WTC11 (cell line): ENCODE results near the gene HCRTR1.

Experiments
- ATF1 ChIP-seq: sonication (generic); formaldehyde crosslinking; IDR thresholded peaks from 2 replicates; pipeline ENCODE4 v1.8.1; 2023; ENCODE audit warnings: mild to moderate bottlenecking, moderate library complexity, missing genetic modification reagents
- CBFB ChIP-seq: sonication (generic); formaldehyde crosslinking; IDR thresholded peaks from 2 replicates; pipeline ENCODE4 v1.8.1; 2022; ENCODE audit warnings: mild to moderate bottlenecking, low read depth, missing genetic modification reagents
- CREB1 ChIP-seq: sonication (generic); formaldehyde crosslinking; IDR thresholded peaks from 2 replicates; pipeline ENCODE4 v1.8.0; 2023; ENCODE audit warnings: mild to moderate bottlenecking, missing genetic modification reagents
- ESRRA ChIP-seq: sonication (generic); formaldehyde crosslinking; IDR thresholded peaks from 2 replicates; pipeline ENCODE4 v1.8.1; 2022; ENCODE audit warnings: mild to moderate bottlenecking, missing genetic modification reagents, borderline replicate concordance
- JUN ChIP-seq: sonication (generic); formaldehyde crosslinking; IDR thresholded peaks from 2 replicates; pipeline ENCODE4 v1.8.0; 2023; ENCODE audit warnings: mild to moderate bottlenecking, missing genetic modification reagents
- MAX ChIP-seq: sonication (generic); formaldehyde crosslinking; IDR thresholded peaks from 2 replicates; pipeline ENCODE4 v1.8.0; 2022; ENCODE audit warnings: mild to moderate bottlenecking, missing genetic modification reagents
- TEAD4 ChIP-seq: sonication (generic); formaldehyde crosslinking; IDR thresholded peaks from 2 replicates; pipeline ENCODE4 v1.8.0; 2022; ENCODE audit warnings: mild to moderate bottlenecking, missing genetic modification reagents
- TF ChIP-seq, protein P1 (sequence below): fragments of 200-600 bp; IDR thresholded peaks from 2 replicates; pipeline ENCODE4 v1.8.0; 2022; ENCODE audit warnings: antibody characterized with exemption
- TF ChIP-seq, protein P2 (sequence below): sonication (generic); formaldehyde crosslinking; IDR thresholded peaks from 2 replicates; pipeline ENCODE4 v1.8.0; 2022; ENCODE audit warnings: mild to moderate bottlenecking, missing genetic modification reagents
- TF ChIP-seq, protein P3 (sequence below): fragments of 250-450 bp; sonication (Bioruptor Pico); IDR thresholded peaks from 2 replicates; pipeline ENCODE4 v1.9.0; 2021; ENCODE audit warnings: mild to moderate bottlenecking

GRCh38 chr1:31627301-31627929 is 9.9 kb downstream of the HCRTR1 start:
- TF ChIP-seq, protein P1, sequence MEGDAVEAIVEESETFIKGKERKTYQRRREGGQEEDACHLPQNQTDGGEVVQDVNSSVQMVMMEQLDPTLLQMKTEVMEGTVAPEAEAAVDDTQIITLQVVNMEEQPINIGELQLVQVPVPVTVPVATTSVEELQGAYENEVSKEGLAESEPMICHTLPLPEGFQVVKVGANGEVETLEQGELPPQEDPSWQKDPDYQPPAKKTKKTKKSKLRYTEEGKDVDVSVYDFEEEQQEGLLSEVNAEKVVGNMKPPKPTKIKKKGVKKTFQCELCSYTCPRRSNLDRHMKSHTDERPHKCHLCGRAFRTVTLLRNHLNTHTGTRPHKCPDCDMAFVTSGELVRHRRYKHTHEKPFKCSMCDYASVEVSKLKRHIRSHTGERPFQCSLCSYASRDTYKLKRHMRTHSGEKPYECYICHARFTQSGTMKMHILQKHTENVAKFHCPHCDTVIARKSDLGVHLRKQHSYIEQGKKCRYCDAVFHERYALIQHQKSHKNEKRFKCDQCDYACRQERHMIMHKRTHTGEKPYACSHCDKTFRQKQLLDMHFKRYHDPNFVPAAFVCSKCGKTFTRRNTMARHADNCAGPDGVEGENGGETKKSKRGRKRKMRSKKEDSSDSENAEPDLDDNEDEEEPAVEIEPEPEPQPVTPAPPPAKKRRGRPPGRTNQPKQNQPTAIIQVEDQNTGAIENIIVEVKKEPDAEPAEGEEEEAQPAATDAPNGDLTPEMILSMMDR = no peak
- TF ChIP-seq, protein P2, sequence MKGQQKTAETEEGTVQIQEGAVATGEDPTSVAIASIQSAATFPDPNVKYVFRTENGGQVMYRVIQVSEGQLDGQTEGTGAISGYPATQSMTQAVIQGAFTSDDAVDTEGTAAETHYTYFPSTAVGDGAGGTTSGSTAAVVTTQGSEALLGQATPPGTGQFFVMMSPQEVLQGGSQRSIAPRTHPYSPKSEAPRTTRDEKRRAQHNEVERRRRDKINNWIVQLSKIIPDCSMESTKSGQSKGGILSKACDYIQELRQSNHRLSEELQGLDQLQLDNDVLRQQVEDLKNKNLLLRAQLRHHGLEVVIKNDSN (CRISPR knock-in tag) = no peak
- TF ChIP-seq, protein P3, sequence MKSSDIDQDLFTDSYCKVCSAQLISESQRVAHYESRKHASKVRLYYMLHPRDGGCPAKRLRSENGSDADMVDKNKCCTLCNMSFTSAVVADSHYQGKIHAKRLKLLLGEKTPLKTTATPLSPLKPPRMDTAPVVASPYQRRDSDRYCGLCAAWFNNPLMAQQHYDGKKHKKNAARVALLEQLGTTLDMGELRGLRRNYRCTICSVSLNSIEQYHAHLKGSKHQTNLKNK (CRISPR knock-in tag) = no peak
- TF ChIP-seq JUN (CRISPR knock-in tag) (no peak), MAX (CRISPR knock-in tag) (no peak), ATF1 (CRISPR knock-in tag) (no peak), TEAD4 (no peak), CBFB (CRISPR knock-in tag) (no peak), ESRRA (CRISPR knock-in tag) (no peak), CREB1 (CRISPR knock-in tag) (no peak)
